Activated T-cell treated with anti-CD3 and anti-CD28 coated beads, Interleukin-2, amount 50 U/mL, for 1 hour (primary cell): ENCODE measurements around the gene IGFL3.

ENCODE experiments used
- DNase-seq: peaks from one replicate; pipeline ENCODE4 v3.0.0-alpha.2; 2020

Gene IGFL3

GRCh38 chr19:46076031-46076880 lies 48.2 kb downstream of the IGFL3 start:
- DNase-seq = no peak

GRCh38 chr19:46073268-46073922 lies 51.1 kb downstream of the IGFL3 start:
- DNase-seq = no peak
